ENCODE data around the gene GOLGA8B. TPM values are rescaled to one million over a fixed set of nuclear protein-coding genes. Genes with fewer than 3 reads are reported as not detected.

Gene GOLGA8B
- polyA plus RNA-seq, 1 donor, result 126 TPM

Other genes with a start within 250 kb of the GOLGA8B start
- gene SLC12A6, start 245.9 kb downstream of the GOLGA8B start, polyA plus RNA-seq, result 25.6 TPM
- 161 TPM for gene NOP10, start 240.5 kb downstream of the GOLGA8B start, polyA plus RNA-seq
- gene NUTM1, start 240.3 kb downstream of the GOLGA8B start, polyA plus RNA-seq, result 0.09 TPM
- gene LPCAT4, start 216.5 kb downstream of the GOLGA8B start, polyA plus RNA-seq, result 56.2 TPM
- gene GOLGA8A, start 145.8 kb downstream of the GOLGA8B start, polyA plus RNA-seq, result 106 TPM
- 0.09 TPM for gene GJD2, start 171.3 kb upstream of the GOLGA8B start, polyA plus RNA-seq
- gene ACTC1, start 211.9 kb upstream of the GOLGA8B start, polyA plus RNA-seq, result 15.3 TPM